ENCODE measurements around the gene SPINK4. TPM values are rescaled to one million over a fixed set of nuclear protein-coding genes. Genes with fewer than 3 reads are reported as not detected.

The SPINK4 gene, protein sequence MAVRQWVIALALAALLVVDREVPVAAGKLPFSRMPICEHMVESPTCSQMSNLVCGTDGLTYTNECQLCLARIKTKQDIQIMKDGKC
- total RNA-seq (ENCODE audit: low replicate concordance): not detected in 2 replicates

DNA sequence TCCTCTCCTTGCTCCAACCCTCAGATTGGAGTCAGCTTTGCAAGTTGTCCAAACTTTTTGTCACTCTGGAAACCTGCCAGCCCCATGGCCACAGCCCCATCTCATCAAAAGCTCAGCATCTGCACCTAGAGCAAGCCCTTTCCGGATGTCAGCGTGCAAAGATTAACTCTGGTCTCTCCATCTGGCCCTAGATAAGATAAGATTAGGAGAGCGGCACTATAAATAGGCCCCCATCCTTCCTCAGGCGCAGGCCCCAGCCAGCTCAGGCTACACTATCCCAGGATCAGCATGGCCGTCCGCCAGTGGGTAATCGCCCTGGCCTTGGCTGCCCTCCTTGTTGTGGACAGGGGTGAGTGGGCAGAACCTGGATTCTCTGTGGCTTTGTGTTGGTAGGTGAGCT is at the start of gene SPINK4:
Gene SPINK4 (plus strand): TSS at position 247 of the 400 bp plus-strand sequence. CDS start 42 bp downstream, at position 289.
- peak within 1 kb of the TSS; percentile 34 for H2AFZ ChIP-seq (replicated peaks)
- peaks cover 6% of the 10 kb centered on the region for H3K4me1 Mint-ChIP-seq

DNA sequence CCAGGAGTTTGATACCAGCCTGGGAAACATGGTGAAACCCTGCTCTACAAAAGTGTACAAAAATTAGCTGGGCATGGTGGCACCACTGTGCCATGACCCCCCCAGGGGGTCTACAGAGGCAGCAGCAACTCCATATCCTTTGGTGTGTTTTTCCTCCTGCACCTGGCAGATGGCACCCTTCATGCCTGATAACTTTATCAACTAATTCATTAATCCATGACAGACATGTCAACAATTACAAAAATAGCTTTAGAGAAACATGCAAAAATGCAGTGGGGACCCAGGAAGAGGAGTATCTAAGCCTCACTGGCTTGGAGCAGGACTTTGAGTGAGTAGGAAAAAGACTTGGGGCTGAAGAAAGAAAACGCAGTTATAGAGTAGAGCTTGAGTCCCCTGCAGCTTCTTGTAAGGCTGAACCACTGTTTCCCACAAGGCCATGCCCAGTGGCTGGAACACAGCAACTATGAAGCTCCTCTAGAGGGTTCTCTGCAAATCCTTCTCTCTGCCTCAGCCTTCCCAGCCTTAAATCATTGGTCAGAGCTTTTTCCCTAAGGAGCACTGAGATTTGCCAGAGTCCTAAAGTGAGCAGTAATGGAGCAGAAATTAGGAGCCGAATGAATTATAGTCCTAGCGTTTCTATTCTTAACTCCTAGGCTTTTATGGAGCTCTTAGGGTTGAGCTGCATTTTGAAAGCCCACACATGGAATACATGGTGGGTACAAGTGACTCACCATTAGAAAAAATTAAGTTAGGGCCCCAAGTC is 47.3 kb upstream of the SPINK4 start:
- Histone ChIP-seq H3K27me3 (no peaks in the 10 kb centered on the region), H3K79me2 (ENCODE audit: low read depth) (no peaks in the 10 kb centered on the region), H3K4me3 (no peak overlapping the region), H3F3A (ENCODE audit: low read depth) (no peaks in the 10 kb centered on the region), H3K9me3 (ENCODE audit: low read depth) (no peaks in the 10 kb centered on the region), H4K20me1 (ENCODE audit: low read depth) (no peaks in the 10 kb centered on the region), H3K36me3 (no peaks in the 10 kb centered on the region), H3K9ac (no peak overlapping the region), H3K4me2 (no peak overlapping the region), H3K4me1 (no peaks in the 10 kb centered on the region), H2AFZ (replicated peaks) (no peak overlapping the region), H3K27ac (no peak overlapping the region)
- no peaks in the 10 kb centered on the region for H3K9me3 Mint-ChIP-seq
- H3K4me3 Mint-ChIP-seq: no peak overlapping the region
- no peaks in the 10 kb centered on the region for H3K36me3 Mint-ChIP-seq
- H3K27ac Mint-ChIP-seq: no peak overlapping the region
- peaks cover 21% of the 10 kb centered on the region for H3K27me3 Mint-ChIP-seq (ENCODE audit: insufficient read depth, low read depth)
- peaks cover 11% of the 10 kb centered on the region for H3K4me1 Mint-ChIP-seq
- TF ChIP-seq EZH2 (IDR thresholded peaks at IDR 0.05): no peak
- TF ChIP-seq, protein P1, sequence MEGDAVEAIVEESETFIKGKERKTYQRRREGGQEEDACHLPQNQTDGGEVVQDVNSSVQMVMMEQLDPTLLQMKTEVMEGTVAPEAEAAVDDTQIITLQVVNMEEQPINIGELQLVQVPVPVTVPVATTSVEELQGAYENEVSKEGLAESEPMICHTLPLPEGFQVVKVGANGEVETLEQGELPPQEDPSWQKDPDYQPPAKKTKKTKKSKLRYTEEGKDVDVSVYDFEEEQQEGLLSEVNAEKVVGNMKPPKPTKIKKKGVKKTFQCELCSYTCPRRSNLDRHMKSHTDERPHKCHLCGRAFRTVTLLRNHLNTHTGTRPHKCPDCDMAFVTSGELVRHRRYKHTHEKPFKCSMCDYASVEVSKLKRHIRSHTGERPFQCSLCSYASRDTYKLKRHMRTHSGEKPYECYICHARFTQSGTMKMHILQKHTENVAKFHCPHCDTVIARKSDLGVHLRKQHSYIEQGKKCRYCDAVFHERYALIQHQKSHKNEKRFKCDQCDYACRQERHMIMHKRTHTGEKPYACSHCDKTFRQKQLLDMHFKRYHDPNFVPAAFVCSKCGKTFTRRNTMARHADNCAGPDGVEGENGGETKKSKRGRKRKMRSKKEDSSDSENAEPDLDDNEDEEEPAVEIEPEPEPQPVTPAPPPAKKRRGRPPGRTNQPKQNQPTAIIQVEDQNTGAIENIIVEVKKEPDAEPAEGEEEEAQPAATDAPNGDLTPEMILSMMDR (IDR thresholded peaks at IDR 0.05): no peak
- no peak for TF ChIP-seq EZH2phosphoT487 (IDR thresholded peaks at IDR 0.05)
- no peak for DNase-seq (ENCODE audit: low spot score)

More for the DNA sequence above, at the start of gene SPINK4:
- Histone ChIP-seq H3K27ac (no peak within 1 kb of the TSS), H3K9me3 (ENCODE audit: low read depth) (no peaks in the 10 kb centered on the region), H3K79me2 (ENCODE audit: low read depth) (no peaks in the 10 kb centered on the region), H3K27me3 (peaks cover 15% of the 10 kb centered on the region), H3K4me3 (no peak within 1 kb of the TSS), H3F3A (ENCODE audit: low read depth) (no peaks in the 10 kb centered on the region), H3K4me1 (no peaks in the 10 kb centered on the region), H3K36me3 (no peaks in the 10 kb centered on the region), H4K20me1 (ENCODE audit: low read depth) (no peaks in the 10 kb centered on the region), H3K9ac (no peak within 1 kb of the TSS), H3K4me2 (no peak within 1 kb of the TSS)
- peak within 1 kb of the TSS; percentile 34 for H3K27ac Mint-ChIP-seq
- H3K36me3 Mint-ChIP-seq: no peaks in the 10 kb centered on the region
- no peak within 1 kb of the TSS for H3K4me3 Mint-ChIP-seq
- DNase-seq (ENCODE audit: low spot score): no peak
- H3K27me3 Mint-ChIP-seq (ENCODE audit: insufficient read depth, low read depth): peaks cover 13% of the 10 kb centered on the region
- TF ChIP-seq EZH2phosphoT487 (IDR thresholded peaks at IDR 0.05) (no peak), EZH2 (IDR thresholded peaks at IDR 0.05) (no peak)
- TF ChIP-seq, protein P1 (IDR thresholded peaks at IDR 0.05): no peak
- no peaks in the 10 kb centered on the region for H3K9me3 Mint-ChIP-seq

DNA sequence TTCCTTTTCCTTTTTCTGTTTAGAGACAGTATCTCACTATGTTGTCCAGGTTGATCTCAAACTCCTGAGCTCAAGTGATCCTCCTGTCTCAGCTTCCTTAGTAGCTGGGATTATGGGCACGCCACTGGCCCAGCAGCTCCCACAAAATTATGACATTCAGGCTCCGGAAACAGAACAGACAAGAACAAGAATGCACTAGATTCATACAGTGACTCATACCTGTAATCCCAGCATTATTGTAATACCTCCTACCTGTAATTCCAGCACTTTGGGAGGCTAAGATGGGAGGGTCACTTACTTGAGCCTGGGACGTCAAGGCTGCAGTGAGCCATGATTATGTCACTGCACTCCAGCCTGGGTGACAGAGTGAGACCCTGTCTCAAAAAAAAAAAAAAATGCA is 46.1 kb upstream of the SPINK4 start:
- Mint-ChIP-seq H3K27me3 (ENCODE audit: insufficient read depth, low read depth) (peaks cover 17% of the 10 kb centered on the region), H3K9me3 (no peaks in the 10 kb centered on the region), H3K27ac (no peak overlapping the region), H3K36me3 (no peaks in the 10 kb centered on the region), H3K4me1 (peaks cover 9% of the 10 kb centered on the region), H3K4me3 (no peak overlapping the region)
- Histone ChIP-seq H3K27ac (no peak overlapping the region), H3K9me3 (ENCODE audit: low read depth) (no peaks in the 10 kb centered on the region), H3K27me3 (no peaks in the 10 kb centered on the region), H3K4me2 (no peak overlapping the region), H3K79me2 (ENCODE audit: low read depth) (no peaks in the 10 kb centered on the region), H2AFZ (replicated peaks) (no peak overlapping the region), H3K9ac (no peak overlapping the region), H3K4me1 (no peaks in the 10 kb centered on the region), H3F3A (ENCODE audit: low read depth) (no peaks in the 10 kb centered on the region), H4K20me1 (ENCODE audit: low read depth) (no peaks in the 10 kb centered on the region), H3K36me3 (no peaks in the 10 kb centered on the region), H3K4me3 (no peak overlapping the region)
- DNase-seq (ENCODE audit: low spot score): no peak
- TF ChIP-seq EZH2 (IDR thresholded peaks at IDR 0.05) (no peak), EZH2phosphoT487 (IDR thresholded peaks at IDR 0.05) (no peak)
- TF ChIP-seq, protein P1 (IDR thresholded peaks at IDR 0.05): no peak
